Measurements from ENCODE around the gene SNPH.
"Not testable (repeated sequence)": the region's sequence is repeated elsewhere in the genome, so short reads cannot be mapped to it uniquely, and the experiment has no call there.

SNPH gene

GRCh38 chr20:1266167-1266973 is at the start of gene SNPH:
SNPH (plus strand) TSS chr20:1266294; CDS start chr20:1296240, 29,946 bp downstream.
- DNase-seq (ENCODE audit: low spot score), result peak; percentile 86

- not testable (repeated sequence) for DNase-seq (ENCODE audit: low spot score)
These were observed 49.3 kb upstream of the SNPH start for GRCh38 chr20:1216527-1217427.

GRCh38 chr20:1222750-1223149 is 43.3 kb upstream of the SNPH start:
- not testable (repeated sequence) for DNase-seq (ENCODE audit: low spot score)

- DNase-seq (ENCODE audit: low spot score), result no peak
These were observed 41.7 kb upstream of the SNPH start for GRCh38 chr20:1224205-1224890.

GRCh38 chr20:1225263-1225782 is 40.8 kb upstream of the SNPH start:
- no peak for DNase-seq (ENCODE audit: low spot score)

GRCh38 chr20:1225783-1226654 is 40.1 kb upstream of the SNPH start, which contains the start of gene RAD21L1:
RAD21L1 (plus strand) TSS chr20:1226044; CDS start chr20:1228454, 2,410 bp downstream.
- DNase-seq (ENCODE audit: low spot score), result peak; percentile 96

- DNase-seq (ENCODE audit: low spot score), result no peak
These were observed 36.6 kb upstream of the SNPH start for GRCh38 chr20:1229541-1229940.

- DNase-seq (ENCODE audit: low spot score), result no peak
These were observed 33.6 kb upstream of the SNPH start for GRCh38 chr20:1232286-1233111.

- no peak for DNase-seq (ENCODE audit: low spot score)
These were observed 25.5 kb upstream of the SNPH start for GRCh38 chr20:1240549-1240948.

GRCh38 chr20:1241456-1241855 is 24.6 kb upstream of the SNPH start:
- DNase-seq (ENCODE audit: low spot score), result no peak

GRCh38 chr20:1242099-1242498 is 24.0 kb upstream of the SNPH start:
- no peak for DNase-seq (ENCODE audit: low spot score)

- DNase-seq (ENCODE audit: low spot score), result peak; percentile 76
These were observed 23.6 kb upstream of the SNPH start for GRCh38 chr20:1242530-1242929.

GRCh38 chr20:1245578-1245977 is 20.5 kb upstream of the SNPH start:
- no peak for DNase-seq (ENCODE audit: low spot score)

GRCh38 chr20:1247689-1248088 is 18.4 kb upstream of the SNPH start:
- DNase-seq (ENCODE audit: low spot score), result no peak

- not testable (repeated sequence) for DNase-seq (ENCODE audit: low spot score)
These were observed 15.8 kb upstream of the SNPH start for GRCh38 chr20:1250282-1250681.

GRCh38 chr20:1252416-1252815 is 13.7 kb upstream of the SNPH start:
- no peak for DNase-seq (ENCODE audit: low spot score)

- no peak for DNase-seq (ENCODE audit: low spot score)
These were observed 11.8 kb upstream of the SNPH start for GRCh38 chr20:1254254-1254653.

GRCh38 chr20:1255675-1256074 is 10.4 kb upstream of the SNPH start:
- DNase-seq (ENCODE audit: low spot score), result no peak

- no peak for DNase-seq (ENCODE audit: low spot score)
These were observed 2.2 kb upstream of the SNPH start for GRCh38 chr20:1263853-1264252.

- DNase-seq (ENCODE audit: low spot score), result no peak
These were observed 1.4 kb upstream of the SNPH start for GRCh38 chr20:1264727-1265126.
